GM08714 (cell line): Measurements from ENCODE around the gene GNRH2.
"Not testable (repeated sequence)": the region's sequence is repeated elsewhere in the genome, so short reads cannot be mapped to it uniquely, and the experiment has no call there.

ENCODE experiments used
- H3K4me3 ChIP-seq: fragments of 200-500 bp; sonication (Bioruptor generic); 2 replicates; pipeline ENCODE4 v1.5.1; 2014; ENCODE audit warnings: mild to moderate bottlenecking, low read length, inconsistent platforms
- ZNF274 ChIP-seq: IDR thresholded peaks from 2 replicates; pipeline ENCODE4 v1.6.1; 2012; ENCODE audit warnings: mild to moderate bottlenecking, low read depth, low read length

Gene GNRH2

GRCh38 chr20:3047486-3048419 is 4.3 kb downstream of the GNRH2 start:
- TF ChIP-seq ZNF274 = no peak
- no peak overlapping the region for H3K4me3 ChIP-seq

- no peak overlapping the region for H3K4me3 ChIP-seq
- TF ChIP-seq ZNF274 = no peak
Observed at GRCh38 chr20:3051385-3052019, 8.1 kb downstream of the GNRH2 start.

DNA sequence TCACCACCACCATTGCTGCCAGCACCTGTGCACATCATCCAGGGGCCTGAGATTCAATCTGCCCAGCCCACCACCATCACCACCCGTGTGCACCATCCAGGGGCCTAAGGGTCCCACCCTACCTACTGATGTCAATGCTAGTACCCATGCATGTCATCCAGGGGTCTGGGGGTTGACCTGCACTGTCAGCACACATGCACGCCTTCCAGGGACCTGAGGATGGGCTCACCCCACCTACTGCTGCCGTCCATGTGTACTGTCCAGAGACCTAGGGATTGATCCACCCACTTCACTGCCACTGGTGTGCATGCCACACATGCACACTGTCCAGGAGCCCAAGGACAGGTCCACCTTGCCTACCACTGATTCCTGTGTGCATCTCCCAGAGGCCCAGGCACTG is 16.1 kb downstream of the GNRH2 start:
- no peak for TF ChIP-seq ZNF274
- no peak overlapping the region for H3K4me3 ChIP-seq

DNA sequence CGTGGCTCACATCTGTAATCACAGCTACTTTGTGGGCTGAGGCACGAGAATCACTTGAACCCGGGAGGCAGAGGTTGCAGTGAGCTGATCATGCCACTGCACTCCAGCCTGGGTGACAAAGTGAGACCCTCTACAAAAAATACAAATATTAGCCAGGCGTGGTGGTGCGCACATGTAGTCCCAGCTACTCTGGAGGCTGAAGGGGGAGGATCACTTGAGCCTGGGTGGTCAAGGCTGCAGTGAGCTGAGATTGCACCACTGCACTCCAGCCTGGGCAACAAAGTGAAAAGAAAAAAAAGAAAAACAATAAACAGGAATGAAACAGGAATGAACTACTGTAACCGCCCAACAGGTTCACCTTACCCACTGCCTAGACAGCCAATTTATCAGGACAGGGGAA is 20.7 kb downstream of the GNRH2 start:
- not testable (repeated sequence) for H3K4me3 ChIP-seq

- no peak for TF ChIP-seq ZNF274
- H3K4me3 ChIP-seq = no peak overlapping the region
Observed at GRCh38 chr20:3067139-3068014, 24.0 kb downstream of the GNRH2 start.

GRCh38 chr20:3068075-3068474 is 24.7 kb downstream of the GNRH2 start:
- H3K4me3 ChIP-seq = no peak overlapping the region

DNA sequence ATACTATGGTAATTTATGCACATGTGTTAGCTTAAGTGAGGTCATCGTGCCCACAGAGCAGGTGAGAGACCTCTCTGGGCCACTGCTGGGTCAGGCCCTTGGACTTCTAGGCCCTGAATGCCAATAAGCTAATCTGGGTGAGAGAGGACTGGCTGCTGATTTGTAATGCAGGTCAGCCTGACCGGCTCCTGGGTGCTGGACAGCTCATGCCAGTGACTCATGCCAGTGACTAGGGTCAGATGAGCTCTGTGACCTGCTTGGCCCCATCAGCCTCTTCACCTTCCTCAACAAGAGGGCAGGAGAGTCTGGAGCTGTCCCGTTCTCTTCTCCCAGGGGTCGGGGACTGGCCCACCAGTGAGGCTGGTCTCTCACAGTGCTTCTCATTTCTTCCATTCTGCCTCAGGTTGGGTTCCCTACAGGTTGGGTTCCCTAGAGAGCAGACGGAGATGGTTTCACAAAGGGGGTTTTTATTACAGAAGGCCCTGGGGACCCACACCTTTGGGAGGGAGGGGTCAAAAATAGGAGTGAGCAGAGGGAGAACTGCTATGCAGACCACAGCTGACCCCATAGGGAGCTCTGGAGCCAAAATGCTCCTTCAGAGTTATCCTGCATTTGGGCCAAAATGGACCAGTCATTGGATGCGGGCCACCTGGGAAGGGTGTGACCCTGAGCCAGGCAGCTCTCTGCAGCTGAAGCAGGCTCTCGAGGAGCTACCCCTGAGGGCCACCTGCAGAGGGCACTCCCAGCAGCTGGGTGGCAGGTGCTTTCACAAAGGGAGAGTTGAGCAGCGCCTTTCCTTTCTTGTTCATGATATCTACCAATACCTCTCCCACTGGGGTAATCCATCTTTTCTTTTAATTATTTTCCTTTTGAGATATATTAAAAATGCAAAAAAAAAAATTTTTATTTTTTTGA is 25.8 kb downstream of the GNRH2 start:
- TF ChIP-seq ZNF274 = no peak
- H3K4me3 ChIP-seq = no peak overlapping the region

More at GRCh38 chr20:3068075-3068474, 24.7 kb downstream of the GNRH2 start:
- TF ChIP-seq ZNF274 = no peak

DNA sequence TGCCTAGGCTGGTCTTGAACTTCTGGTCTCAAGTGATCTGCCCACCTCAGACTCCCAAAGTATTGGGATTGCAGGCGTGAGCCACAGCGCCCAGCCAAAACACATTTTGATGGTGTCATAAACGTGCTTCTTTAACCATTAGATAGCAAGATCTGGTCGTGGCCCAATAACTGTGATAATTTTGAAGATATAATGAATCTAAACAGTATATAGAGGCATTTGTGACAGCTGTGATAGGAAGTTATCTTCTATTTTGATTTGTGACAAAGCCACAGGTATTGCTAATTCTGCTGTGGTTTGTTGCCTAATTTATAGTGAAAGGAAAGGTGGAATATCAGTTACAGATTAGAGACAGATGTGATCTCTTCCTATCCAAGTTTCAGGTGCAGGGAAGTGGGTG is 27.3 kb downstream of the GNRH2 start:
- no peak for TF ChIP-seq ZNF274

DNA sequence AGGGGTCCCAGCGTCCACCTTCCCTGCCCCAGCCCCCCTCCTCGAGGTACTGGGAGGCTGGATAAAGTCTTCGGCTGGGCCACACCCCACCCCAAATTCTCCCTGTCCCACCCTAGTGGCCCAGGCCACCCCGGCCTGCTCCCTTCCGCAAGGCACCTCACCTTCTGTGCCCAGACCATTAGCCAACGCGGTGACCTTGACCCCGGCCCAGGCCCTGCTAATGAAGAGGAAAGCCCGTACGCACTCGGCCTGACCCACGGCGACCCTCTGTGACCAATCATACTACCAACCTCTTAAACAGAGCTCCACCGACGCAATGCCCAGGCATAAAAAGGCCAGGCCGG is 27.8 kb downstream of the GNRH2 start:
- no peak overlapping the region for H3K4me3 ChIP-seq

More for the DNA sequence above, 27.3 kb downstream of the GNRH2 start:
- H3K4me3 ChIP-seq = no peak overlapping the region

DNA sequence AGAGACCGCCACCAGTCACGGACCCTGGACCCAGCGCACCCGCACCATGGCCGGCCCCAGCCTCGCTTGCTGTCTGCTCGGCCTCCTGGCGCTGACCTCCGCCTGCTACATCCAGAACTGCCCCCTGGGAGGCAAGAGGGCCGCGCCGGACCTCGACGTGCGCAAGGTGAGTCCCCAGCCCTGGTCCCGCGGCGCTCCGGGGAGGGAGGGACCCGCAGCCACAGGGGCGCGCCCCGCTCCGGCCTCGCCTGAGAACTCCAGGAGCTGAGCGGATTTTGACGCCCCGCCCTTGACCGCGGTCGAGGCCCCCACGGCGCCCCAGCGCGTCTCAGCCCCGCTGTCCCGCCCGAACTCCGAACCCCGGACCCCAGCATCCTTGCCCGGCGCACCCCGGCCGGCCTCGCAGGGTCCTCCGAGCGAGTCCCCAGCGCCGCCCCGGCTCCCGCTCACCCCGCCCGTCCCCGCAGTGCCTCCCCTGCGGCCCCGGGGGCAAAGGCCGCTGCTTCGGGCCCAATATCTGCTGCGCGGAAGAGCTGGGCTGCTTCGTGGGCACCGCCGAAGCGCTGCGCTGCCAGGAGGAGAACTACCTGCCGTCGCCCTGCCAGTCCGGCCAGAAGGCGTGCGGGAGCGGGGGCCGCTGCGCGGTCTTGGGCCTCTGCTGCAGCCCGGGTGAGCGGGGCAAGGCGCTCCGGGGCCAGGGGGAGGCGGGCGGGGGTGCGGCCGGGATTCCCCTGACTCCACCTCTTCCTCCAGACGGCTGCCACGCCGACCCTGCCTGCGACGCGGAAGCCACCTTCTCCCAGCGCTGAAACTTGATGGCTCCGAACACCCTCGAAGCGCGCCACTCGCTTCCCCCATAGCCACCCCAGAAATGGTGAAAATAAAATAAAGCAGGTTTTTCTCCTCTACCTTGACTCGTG is 28.4 kb downstream of the GNRH2 start, which contains the start of gene OXT:
TSS of gene OXT (plus strand) at position 11 of the 920 bp plus-strand sequence. CDS start at position 47, 36 bp downstream.
- H3K4me3 ChIP-seq = no peak within 1 kb of the TSS
- TF ChIP-seq ZNF274 = no peak

More for the DNA sequence above, 27.8 kb downstream of the GNRH2 start:
- TF ChIP-seq ZNF274 = no peak

DNA sequence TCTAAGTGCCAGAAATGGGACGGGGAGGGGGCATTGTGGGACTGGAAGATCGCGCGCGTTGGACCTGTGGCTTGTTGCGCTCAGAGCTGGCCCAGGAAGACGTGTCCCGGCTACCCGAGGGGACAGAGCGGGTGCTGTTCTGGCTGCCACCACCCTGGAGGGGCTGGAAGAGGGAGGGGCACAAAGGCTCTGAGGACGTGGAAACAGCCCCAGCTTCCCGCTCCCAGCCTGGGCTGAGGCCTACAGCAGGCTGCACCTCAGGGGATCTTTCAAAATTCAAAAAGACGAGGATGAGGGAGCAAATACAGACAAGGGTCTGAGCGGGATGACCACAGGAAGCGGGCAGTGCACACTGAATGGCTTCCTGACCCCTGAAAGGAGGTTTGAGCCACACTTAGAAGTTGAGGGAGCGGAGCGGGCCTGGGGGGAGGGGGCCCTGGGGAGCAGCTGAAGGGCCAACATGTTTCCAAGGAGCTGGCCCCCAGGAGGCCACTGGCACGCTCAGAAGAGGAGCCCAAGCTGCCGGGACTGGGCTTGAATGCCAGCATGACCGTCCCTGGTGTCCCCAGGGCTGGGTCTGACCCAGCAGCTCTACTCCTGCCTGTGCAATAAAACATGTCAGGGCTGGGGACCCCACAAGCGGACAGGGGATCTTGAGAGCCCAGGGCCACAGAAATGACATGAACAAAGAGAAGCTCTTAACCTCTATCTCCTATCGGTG is 29.3 kb downstream of the GNRH2 start:
- TF ChIP-seq ZNF274 = no peak
- H3K4me3 ChIP-seq = no peak overlapping the region

GRCh38 chr20:3073251-3073643 is 29.8 kb downstream of the GNRH2 start:
- H3K4me3 ChIP-seq = not testable (repeated sequence)
